ENCODE data around the gene OR10AG1.

The OR10AG1 gene, protein sequence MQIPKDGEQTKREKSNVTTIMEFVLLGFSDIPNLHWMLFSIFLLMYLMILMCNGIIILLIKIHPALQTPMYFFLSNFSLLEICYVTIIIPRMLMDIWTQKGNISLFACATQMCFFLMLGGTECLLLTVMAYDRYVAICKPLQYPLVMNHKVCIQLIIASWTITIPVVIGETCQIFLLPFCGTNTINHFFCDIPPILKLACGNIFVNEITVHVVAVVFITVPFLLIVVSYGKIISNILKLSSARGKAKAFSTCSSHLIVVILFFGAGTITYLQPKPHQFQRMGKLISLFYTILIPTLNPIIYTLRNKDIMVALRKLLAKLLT

DNA sequence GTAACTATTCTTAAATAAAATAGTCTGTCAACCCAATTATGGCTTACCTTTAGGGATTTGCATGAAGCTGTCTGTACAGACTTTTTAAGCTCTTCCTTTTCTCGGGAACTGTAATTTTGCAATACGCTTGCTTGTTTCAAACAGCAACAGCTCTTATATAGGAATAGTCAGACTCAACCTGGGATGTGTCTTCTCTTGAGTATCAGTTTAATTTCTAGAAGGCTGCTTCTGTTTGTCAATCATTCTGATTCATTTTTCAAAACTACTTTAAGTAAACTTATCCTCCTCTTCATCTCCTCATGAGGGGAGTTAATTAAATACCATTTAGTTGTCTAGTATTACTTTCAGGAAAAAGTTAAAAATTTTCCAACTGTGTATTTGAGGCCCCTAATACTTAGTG is at the start of gene OR10AG1:
TSS of gene OR10AG1 (minus strand) at position 101 of the 400 bp plus-strand sequence. CDS start at position 63, 38 bp downstream.
- DNase-seq: no peak

DNA sequence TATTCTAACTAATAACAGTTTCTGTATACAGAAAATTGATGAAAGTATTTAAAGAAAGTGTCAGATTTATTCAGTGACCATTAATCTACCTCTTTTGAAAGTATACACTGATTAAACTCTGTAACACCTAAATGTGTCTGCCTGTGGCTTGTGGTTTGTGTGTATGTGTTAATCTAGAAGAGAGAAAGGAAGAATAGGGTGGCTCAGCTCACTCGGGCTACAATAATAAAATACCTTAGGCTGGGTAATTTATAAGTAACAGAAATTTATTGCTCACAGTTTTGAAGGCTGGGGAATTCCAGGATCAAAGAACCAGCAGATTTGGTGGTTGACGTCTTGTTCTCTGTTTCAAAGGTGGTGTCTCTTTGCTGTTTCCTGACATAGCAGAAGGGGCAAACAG is 44.1 kb upstream of the OR10AG1 start:
- DNase-seq: no peak

DNA sequence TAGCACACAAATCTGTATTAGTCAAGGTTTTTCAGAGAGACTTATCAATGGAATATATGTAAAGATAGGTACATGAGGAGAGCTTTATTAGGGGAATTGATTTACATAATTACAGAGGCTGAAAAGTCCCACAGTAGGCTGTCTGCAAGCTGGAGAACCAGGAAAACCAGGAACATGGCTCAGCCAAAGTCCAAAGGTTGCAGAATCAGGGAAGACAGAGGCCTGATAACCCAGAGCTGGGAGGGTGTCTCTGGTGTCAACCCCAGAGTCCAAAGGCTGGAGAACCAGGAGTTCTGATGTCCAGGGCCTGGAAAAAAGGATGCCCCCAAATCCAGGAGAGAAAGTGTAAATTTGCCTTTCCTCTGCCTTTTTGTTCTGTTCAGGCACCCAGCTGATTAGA is 41.0 kb upstream of the OR10AG1 start:
- no peak for DNase-seq

DNA sequence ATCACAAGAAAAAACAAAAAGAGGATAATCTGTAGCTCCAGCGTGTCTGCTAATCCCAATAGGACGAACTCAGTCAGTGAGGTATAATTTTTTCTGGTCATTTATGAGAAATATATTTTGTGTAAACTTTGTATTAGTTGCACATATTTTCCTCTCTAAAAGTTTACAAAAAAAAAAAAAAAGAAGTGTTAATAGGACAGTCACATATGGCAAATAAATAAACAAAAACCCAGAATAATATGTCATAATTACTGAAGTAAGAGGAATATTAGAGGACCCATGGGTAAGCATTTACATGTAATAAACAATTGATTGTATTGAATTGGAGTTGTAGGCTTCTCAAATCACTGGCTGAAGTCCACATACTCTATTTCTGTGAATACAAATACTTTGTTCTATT is 24.8 kb upstream of the OR10AG1 start, which contains the start of gene OR5F1:
TSS of gene OR5F1 (minus strand) at position 101 of the 400 bp plus-strand sequence. CDS start at position 101, 0 bp downstream.
- DNase-seq: no peak

DNA sequence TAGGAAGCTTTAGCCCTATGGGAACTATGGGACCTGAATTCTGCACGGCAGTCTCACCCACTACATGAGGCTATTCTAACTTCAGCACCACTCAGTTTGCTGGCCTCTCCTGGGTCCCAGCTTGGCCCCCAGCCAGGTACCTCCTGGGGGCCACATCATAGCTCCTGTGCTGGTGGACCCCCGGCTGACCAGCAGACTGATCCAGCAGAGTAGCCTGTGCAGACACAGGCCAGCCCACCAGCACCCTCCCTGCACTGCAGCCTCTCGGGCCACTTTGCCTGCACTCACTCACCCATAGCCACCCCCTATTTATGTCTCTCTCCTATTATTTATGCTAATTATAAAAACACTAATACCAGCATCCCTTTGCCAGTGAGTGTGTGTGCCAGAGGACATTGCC is 1.2 kb upstream of the OR10AG1 start:
- no peak for DNase-seq

DNA sequence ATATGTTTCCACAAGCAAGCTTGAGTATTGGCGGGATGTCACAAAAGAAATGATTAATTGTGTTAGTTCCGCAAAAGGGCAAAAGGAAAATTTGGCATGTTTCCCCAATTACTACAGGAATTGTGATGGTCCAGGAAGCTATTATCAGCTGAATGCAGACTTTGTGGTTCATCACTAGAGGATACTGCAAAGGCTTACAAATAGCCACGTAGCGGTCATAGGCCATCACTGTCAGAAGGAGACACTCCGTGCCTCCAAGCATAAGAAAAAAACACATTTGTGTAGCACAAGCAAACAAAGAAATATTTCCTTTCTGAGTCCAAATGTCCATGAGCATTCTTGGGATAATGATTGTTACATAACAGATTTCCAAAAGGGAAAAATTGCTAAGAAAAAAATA is 1.8 kb downstream of the OR10AG1 start:
- no peak for DNase-seq

DNA sequence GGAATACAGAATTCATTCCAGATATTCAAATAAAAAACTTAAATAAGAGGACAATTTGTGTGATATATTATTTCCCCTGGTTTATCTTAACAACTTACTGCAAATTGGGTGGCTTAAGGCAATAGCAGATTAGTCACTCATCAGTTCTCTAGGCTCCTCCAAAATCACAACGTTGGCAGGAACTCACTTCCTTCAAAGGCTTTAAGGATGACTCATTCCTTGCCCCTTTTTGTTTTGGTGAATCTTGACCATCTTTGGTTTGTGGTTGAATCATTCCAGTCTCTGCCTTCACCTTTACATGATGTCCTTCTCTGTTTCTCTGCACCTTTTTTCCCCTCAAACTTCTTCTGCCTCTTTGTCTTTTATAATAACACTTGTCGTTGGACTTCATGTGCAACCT is 3.4 kb downstream of the OR10AG1 start:
- DNase-seq: no peak

DNA sequence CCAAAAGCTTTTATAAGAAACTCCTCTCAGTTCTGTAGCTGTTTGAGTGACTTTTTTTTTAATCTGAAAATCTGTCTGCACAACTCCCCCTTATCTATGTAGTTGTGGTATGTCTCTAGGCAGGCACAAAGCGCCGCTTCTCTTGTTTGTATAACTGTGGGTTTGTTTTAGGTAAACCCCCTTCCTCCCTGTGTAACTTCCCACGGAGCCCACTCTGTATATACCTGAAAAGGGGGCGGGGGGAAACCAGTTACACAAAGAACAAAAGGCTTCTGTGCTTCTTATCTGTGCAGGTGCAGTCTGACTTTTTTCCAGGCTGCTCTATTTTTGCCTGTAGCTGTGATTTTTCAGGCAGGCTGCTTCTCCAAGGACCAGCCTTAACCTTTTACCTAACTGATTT is 13.2 kb downstream of the OR10AG1 start:
- no peak for DNase-seq

DNA sequence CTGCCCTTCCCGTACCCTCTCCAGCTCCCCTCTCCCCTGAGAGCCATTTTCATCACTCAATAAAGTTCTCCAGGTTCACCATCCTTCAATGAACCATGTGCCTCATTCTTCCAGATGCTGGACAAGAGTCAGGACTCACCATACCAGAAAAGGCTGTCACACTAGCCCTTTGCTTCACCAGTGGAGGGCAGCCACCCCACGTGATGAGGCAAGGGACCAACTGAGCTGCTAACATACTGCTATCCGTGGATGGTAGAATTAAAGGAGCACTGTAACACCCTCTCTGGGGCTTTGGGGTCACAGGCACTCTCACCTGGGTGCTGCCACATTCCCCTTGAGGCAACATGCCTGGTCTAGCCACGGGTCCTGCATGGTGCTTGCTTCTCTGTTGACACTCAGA is 20.4 kb downstream of the OR10AG1 start:
- DNase-seq: no peak

DNA sequence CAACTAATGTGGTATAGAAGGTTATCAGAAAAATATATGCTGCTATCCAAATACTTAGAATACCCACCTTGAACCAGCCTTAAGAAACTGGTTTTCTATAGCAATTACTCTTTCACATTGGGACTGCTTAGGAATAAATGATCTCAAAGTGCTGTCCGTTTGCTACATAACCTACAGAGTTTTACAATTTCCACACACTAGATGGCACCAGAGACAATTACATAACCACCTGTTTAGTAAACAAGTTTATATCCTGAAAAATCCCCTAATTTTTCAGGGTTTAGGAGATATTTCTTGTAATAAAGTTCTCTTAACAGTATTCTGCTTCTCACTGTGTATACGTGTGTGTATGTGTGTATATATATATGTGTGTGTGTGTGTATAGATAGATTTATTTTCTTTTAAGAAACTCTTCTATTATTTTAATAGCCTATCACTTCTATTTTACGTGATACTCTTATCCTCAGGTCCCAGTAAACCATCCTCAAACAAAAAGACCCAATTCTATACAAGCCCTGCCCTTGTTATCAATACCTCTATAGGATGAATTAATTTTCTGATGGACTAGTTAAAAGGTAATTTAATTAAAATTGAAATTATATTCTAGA is 26.9 kb downstream of the OR10AG1 start:
- DNase-seq: no peak

DNA sequence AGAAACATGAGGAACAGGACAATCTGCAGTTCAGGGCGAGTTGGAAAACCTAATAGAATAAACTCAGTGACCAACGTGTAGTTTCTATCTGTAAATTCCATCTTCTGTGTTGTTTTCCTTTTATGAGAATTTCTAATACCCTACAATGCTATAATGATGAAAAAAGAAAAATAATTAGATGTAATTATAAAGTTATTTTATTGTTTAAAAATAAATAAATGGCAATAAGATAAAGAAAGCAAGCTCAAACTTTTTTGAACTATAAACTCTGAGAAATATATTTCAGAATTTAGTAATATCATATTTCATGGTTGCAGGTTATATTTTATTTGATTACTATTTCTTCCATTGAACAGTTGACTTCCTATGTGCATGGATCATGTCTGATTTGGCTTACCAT is 33.4 kb downstream of the OR10AG1 start, which contains the start of gene OR5I1:
TSS of gene OR5I1 (minus strand) at position 101 of the 400 bp plus-strand sequence. CDS start at position 101, 0 bp downstream.
- DNase-seq: no peak

DNA sequence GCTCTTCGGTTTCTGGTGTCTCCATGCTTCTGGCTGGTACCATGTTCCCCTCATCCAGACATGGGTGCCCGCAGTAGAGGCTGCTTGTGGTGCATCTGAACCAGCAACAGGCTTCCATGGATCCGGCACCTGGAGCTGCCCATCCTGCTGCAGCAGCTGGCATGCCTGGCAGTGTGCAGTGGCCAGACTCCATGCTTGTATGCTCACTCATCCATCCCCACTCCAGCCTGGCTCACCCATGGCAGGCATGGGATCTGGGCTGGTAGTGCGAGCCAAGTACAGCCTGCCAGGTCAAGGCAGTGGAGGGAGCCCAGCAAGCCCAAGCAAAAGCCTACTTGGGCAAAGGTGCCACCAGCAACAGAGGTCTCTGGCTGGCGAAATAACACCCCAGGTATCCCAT is 49.2 kb downstream of the OR10AG1 start:
- no peak for DNase-seq
